Neural progenitor cell (in vitro differentiated cells): ENCODE measurements around the gene UBR3. TPM values are rescaled to one million over a fixed set of nuclear protein-coding genes. Genes with fewer than 3 reads are reported as not detected.
"Not testable (repeated sequence)": the region's sequence is repeated elsewhere in the genome, so short reads cannot be mapped to it uniquely, and the experiment has no call there.

Experiments
- DNase-seq: peaks from one replicate; pipeline ENCODE4 v3.0.0-alpha.2; 2016; ENCODE audit warnings: low spot score
- H2AFZ ChIP-seq: fragments of 200-600 bp; sonication (generic); replicated peaks from 2 replicates; pipeline ENCODE4 v1.6.1; 2016; ENCODE audit warnings: antibody characterized with exemption
- H3F3A ChIP-seq: fragments of 200-600 bp; sonication (generic); 2 replicates; pipeline ENCODE4 v1.6.1; 2016; ENCODE audit warnings: antibody characterized with exemption, low read depth
- H3K27ac ChIP-seq: fragments of 200-600 bp; sonication (generic); 2 replicates; pipeline ENCODE4 v1.5.1; 2016; ENCODE audit warnings: mild to moderate bottlenecking
- H3K27me3 ChIP-seq: fragments of 200-600 bp; sonication (generic); 2 replicates; pipeline ENCODE4 v1.6.1; 2016; ENCODE audit warnings: mild to moderate bottlenecking, moderate library complexity
- H3K36me3 ChIP-seq: fragments of 200-600 bp; sonication (generic); 2 replicates; pipeline ENCODE4 v1.5.1; 2016
- H3K4me1 ChIP-seq: fragments of 200-600 bp; sonication (generic); 2 replicates; pipeline ENCODE4 v1.6.1; 2016; ENCODE audit warnings: mixed run types
- H3K4me2 ChIP-seq: fragments of 200-600 bp; sonication (generic); 2 replicates; pipeline ENCODE4 v1.6.1; 2016
- H3K4me3 ChIP-seq: fragments of 200-600 bp; sonication (generic); 2 replicates; pipeline ENCODE4 v1.5.1; 2016
- H3K79me2 ChIP-seq: fragments of 200-600 bp; sonication (generic); 2 replicates; pipeline ENCODE4 v1.6.1; 2016; ENCODE audit warnings: low read depth
- H3K9ac ChIP-seq: fragments of 200-600 bp; sonication (generic); 2 replicates; pipeline ENCODE4 v1.6.1; 2016
- H3K9me3 ChIP-seq: fragments of 200-600 bp; sonication (generic); 2 replicates; pipeline ENCODE4 v1.5.1; 2016; ENCODE audit warnings: low read depth
- H4K20me1 ChIP-seq: fragments of 200-600 bp; sonication (generic); 2 replicates; pipeline ENCODE4 v1.6.1; 2016; ENCODE audit warnings: low read depth
- H3K27ac Mint-ChIP-seq: 3 replicates; pipeline ENCODE4 v1.8.0; 2021; ENCODE audit warnings: mixed read lengths
- H3K27me3 Mint-ChIP-seq: 2 replicates; pipeline ENCODE4 v1.8.0; 2022; ENCODE audit warnings: low read depth, mild to moderate bottlenecking, inconsistent platforms, moderate library complexity, mixed read lengths; ENCODE audit not compliant: insufficient read depth
- H3K36me3 Mint-ChIP-seq: 3 replicates; pipeline ENCODE4 v1.8.0; 2021; ENCODE audit warnings: mixed read lengths
- H3K4me1 Mint-ChIP-seq: 3 replicates; pipeline ENCODE4 v1.8.0; 2021; ENCODE audit warnings: mixed read lengths
- H3K4me3 Mint-ChIP-seq: 3 replicates; pipeline ENCODE4 v1.8.0; 2021; ENCODE audit warnings: mild to moderate bottlenecking, moderate library complexity, mixed read lengths
- H3K9me3 Mint-ChIP-seq: 3 replicates; pipeline ENCODE4 v1.8.0; 2020; ENCODE audit warnings: mixed read lengths
- CTCF ChIP-seq: fragments of 200-600 bp; sonication (generic); IDR thresholded peaks from 2 replicates; pipeline ENCODE4 v1.5.1; 2017; ENCODE audit warnings: antibody characterized with exemption, mild to moderate bottlenecking
- EZH2 ChIP-seq: fragments of 200-600 bp; sonication (generic); IDR thresholded peaks from 2 replicates; pipeline ENCODE4 v1.6.1; 2017; ENCODE audit warnings: antibody characterized with exemption, mild to moderate bottlenecking, moderate library complexity
- EZH2phosphoT487 ChIP-seq: fragments of 200-600 bp; sonication (generic); IDR thresholded peaks from 2 replicates; pipeline ENCODE4 v1.6.1; 2017; ENCODE audit warnings: antibody characterized with exemption
- total RNA-seq: library from RNA; depleted of rRNA; stranded (reverse); fragments of >200 nt; gene quantifications from 2 replicates; pipeline ENCODE4 v1.2.3, GENCODE V29; 2015; ENCODE audit warnings: low replicate concordance

Gene UBR3
- total RNA-seq, 1 donor from 2014 or later: 31.7 TPM

- H3K4me1 ChIP-seq: no peaks in the 10 kb centered on the region
- no peaks in the 10 kb centered on the region for H3K79me2 ChIP-seq
- Mint-ChIP-seq H3K4me3 (no peak overlapping the region), H3K36me3 (peaks cover 2% of the 10 kb centered on the region), H3K4me1 (peaks cover 6% of the 10 kb centered on the region), H3K27ac (no peak overlapping the region), H3K27me3 (peaks cover 3% of the 10 kb centered on the region), H3K9me3 (peaks cover 22% of the 10 kb centered on the region)
- H3K9ac ChIP-seq: no peak overlapping the region
- no peaks in the 10 kb centered on the region for H4K20me1 ChIP-seq
- no peak overlapping the region for H2AFZ ChIP-seq
- H3K4me2 ChIP-seq: no peak overlapping the region
- TF ChIP-seq CTCF (no peak), EZH2phosphoT487 (no peak), EZH2 (no peak)
- H3K9me3 ChIP-seq: no peaks in the 10 kb centered on the region
- H3K27me3 ChIP-seq: no peaks in the 10 kb centered on the region
- no peak overlapping the region for H3K4me3 ChIP-seq
- H3K36me3 ChIP-seq: no peaks in the 10 kb centered on the region
- no peak for DNase-seq
- H3K27ac ChIP-seq: no peak overlapping the region
- no peaks in the 10 kb centered on the region for H3F3A ChIP-seq
Measured at GRCh38 chr2:170115501-170116229, 288.4 kb downstream of the UBR3 start.

GRCh38 chr2:170118641-170119040, 291.4 kb downstream of the UBR3 start:
- Histone ChIP-seq H3K9me3 (no peaks in the 10 kb centered on the region), H3K9ac (no peak overlapping the region), H2AFZ (no peak overlapping the region), H4K20me1 (no peaks in the 10 kb centered on the region), H3K27me3 (no peaks in the 10 kb centered on the region), H3F3A (no peaks in the 10 kb centered on the region), H3K4me1 (no peaks in the 10 kb centered on the region), H3K36me3 (no peaks in the 10 kb centered on the region), H3K4me2 (no peak overlapping the region), H3K79me2 (no peaks in the 10 kb centered on the region), H3K27ac (no peak overlapping the region), H3K4me3 (no peak overlapping the region)
- H3K9me3 Mint-ChIP-seq: peaks cover 18% of the 10 kb centered on the region
- DNase-seq: no peak
- H3K36me3 Mint-ChIP-seq: peaks cover 4% of the 10 kb centered on the region
- peaks cover 8% of the 10 kb centered on the region for H3K4me1 Mint-ChIP-seq
- no peak overlapping the region for H3K4me3 Mint-ChIP-seq
- H3K27me3 Mint-ChIP-seq: no peaks in the 10 kb centered on the region
- no peak overlapping the region for H3K27ac Mint-ChIP-seq
- TF ChIP-seq EZH2phosphoT487: no peak
- TF ChIP-seq EZH2: no peak
- TF ChIP-seq CTCF: no peak

- H3K9ac ChIP-seq, H2AFZ ChIP-seq, H3K27ac ChIP-seq, DNase-seq, H4K20me1 ChIP-seq, H3K4me2 ChIP-seq, H3K9me3 ChIP-seq, H3K27me3 Mint-ChIP-seq, H3K36me3 Mint-ChIP-seq, H3K27me3 ChIP-seq, H3K4me3 ChIP-seq, H3K4me3 Mint-ChIP-seq, H3K36me3 ChIP-seq, H3K79me2 ChIP-seq, H3K4me1 Mint-ChIP-seq, H3F3A ChIP-seq, H3K4me1 ChIP-seq, H3K27ac Mint-ChIP-seq: not testable (repeated sequence)
- H3K9me3 Mint-ChIP-seq: peaks cover 18% of the 10 kb centered on the region
Measured at GRCh38 chr2:170119326-170119725, 292.1 kb downstream of the UBR3 start.

- Histone ChIP-seq H3K36me3 (no peaks in the 10 kb centered on the region), H3K79me2 (no peaks in the 10 kb centered on the region), H3K4me1 (no peaks in the 10 kb centered on the region), H3K4me2 (no peak overlapping the region), H2AFZ (no peak overlapping the region), H3K27me3 (no peaks in the 10 kb centered on the region), H3K9ac (no peak overlapping the region), H3K4me3 (no peak overlapping the region), H3K27ac (no peak overlapping the region), H3K9me3 (no peaks in the 10 kb centered on the region), H4K20me1 (no peaks in the 10 kb centered on the region), H3F3A (no peaks in the 10 kb centered on the region)
- TF ChIP-seq CTCF (no peak), EZH2 (no peak), EZH2phosphoT487 (no peak)
- DNase-seq: no peak
- Mint-ChIP-seq H3K9me3 (peaks cover 17% of the 10 kb centered on the region), H3K4me3 (no peak overlapping the region), H3K27me3 (no peaks in the 10 kb centered on the region), H3K27ac (no peak overlapping the region), H3K4me1 (peaks cover 6% of the 10 kb centered on the region), H3K36me3 (peaks cover 2% of the 10 kb centered on the region)
Measured at GRCh38 chr2:170121689-170122088, 294.4 kb downstream of the UBR3 start.
